Activated gamma-delta T cell treated with Interleukin-2 at 50 U/mL for 16 hours (primary cell): ENCODE measurements around the gene KRT83.
"Not testable (repeated sequence)": the region's sequence is repeated elsewhere in the genome, so short reads cannot be mapped to it uniquely, and the experiment has no call there.

Source experiments
- DNase-seq: peaks from one replicate; pipeline ENCODE4 v3.0.0-alpha.2; 2020

The KRT83 gene

DNA sequence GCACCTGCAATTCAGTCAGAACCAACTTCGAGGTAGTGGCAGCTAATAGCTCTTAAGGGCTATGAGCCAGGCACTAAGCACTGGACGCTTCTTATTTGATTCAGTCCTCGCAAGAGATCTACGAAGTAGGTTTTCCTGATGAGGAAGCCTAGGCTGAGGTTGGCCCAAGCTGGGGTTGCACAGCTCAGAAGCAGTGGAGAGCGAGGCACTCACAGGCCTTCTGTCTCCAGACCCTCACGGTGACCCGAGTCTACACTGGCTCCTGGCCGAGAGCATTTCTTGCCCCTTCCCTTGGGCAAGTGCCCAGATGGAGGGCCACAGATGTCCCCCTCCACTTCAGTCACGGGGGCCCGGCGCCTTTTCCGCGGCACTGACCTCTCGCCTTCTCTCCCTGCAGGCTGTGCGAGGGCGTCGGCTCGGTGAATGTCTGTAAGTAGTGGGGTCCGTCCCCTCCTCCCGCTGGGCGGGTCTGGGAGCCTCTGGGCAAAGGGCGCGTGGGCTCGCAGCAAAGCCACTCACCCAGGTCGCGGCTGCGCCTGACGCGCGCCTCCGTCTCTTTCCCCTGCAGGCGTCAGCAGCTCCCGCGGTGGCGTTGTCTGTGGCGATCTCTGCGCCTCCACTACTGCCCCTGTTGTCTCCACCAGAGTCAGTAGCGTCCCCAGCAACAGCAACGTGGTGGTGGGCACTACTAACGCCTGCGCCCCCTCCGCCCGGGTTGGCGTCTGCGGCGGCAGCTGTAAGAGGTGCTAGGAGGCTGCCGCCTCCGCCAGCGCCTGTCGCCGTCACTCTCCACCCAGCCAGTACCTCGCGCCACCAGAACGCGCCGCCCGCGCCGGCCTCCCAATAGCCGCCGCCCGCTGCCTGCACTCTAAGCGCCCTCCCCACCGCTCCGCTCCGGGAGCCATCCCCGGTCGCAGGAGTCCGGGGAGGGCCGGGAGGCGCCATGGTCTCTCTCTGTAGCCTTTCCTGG is 13.1 kb downstream of the KRT83 start:
- peak; percentile 10 for DNase-seq

DNA sequence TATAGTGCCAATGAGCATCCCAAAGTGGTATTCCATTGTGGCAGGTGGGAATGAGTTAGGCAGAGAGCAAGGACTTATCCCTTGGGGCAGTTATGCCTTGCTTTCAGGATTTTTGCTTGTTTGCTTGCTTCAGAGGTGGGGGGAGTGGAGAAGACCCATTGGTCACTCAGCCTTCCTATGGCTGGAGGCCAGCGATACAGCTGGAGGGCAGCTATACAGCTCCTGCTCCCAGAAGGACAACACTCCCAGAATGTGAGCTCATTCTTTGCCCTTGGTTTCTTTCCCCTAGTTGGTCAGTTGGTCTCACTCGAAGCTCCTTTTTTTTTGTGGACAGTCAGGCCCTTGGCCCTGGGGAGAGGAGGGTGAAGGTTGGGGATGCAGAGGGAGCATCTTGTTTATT is 14.5 kb downstream of the KRT83 start:
- DNase-seq, result no peak

DNA sequence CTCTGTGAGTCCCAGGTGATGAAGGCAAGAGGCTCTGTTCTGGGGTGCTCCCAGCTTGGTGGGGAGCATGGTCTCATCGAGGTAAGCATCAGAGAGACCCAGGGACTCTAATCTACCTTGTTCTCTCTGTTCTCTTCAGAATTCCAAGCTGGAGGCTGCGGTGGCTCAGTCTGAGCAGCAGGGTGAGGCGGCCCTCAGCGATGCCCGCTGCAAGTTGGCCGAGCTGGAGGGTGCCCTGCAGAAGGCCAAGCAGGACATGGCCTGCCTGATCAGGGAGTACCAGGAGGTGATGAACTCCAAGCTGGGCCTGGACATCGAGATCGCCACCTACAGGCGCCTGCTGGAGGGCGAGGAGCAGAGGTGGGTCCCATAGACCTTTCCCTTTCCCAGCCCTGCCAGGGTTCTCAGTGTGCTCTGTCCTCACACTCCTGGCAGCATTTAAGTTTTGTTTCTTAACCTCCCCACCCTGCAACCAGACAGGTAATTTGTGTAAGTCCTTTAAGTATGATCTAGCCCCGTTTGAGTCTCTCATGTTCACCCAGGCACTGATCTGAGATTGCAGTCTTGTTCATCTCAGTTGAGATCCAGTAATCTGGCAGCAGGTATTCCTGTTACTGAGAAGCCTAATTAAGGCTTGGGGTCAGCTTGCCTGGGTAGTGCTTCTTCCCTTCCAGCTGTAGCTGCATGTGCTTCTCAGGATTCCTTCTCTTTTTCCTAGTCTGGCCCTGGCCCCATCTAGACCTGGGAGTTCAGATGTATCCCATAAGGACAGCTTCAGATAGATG is 15.1 kb downstream of the KRT83 start:
- DNase-seq, result no peak

DNA sequence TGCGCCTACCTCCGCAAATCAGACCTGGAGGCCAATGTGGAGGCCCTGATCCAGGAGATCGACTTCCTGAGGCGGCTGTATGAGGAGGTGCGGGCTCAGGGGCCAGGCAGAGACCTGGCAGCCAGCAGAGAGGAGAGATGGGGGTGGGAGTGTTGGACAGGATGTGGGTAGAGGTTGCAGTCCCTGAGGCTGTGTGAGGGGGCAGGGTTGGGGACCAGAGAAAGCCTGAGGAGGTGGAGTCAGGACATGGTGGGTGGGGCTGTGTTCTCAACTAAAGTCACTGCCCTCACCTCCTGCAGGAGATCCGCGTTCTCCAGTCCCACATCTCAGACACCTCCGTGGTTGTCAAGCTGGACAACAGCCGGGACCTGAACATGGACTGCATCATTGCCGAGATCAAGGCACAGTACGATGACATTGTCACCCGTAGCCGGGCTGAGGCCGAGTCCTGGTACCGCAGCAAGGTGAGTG is 16.2 kb downstream of the KRT83 start:
- not testable (repeated sequence) for DNase-seq

DNA sequence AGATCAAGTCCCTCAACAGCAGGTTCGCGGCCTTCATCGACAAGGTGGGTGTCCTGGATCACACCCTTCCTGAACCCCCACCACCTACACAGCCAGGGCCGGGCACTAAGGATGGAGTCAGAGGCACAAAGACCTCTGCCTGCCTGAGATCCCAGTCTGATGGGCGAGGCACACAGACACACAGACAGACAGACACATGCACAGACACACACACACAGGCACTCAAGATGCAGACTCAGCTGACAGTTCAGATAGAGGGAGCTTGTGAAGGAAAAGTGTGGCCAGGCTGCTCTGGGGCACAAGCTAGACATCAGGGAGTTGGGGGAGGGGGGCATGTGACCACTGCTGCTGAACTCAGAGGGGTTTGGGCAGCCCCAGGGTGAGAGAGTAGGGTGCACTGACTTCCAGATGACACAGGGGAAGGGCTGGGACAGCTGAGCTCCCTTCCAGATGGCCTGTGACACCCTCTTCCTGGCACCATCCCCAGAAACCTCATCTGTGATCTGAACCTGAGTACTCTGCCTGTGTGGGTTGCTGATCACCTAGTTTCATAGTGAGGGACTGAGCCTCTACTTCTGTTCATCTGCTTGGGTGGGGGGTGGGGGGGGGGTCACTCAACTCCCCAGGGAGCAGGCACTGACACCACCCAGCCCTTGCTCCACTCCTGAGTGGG is 18.8 kb downstream of the KRT83 start:
- not testable (repeated sequence) for DNase-seq

DNA sequence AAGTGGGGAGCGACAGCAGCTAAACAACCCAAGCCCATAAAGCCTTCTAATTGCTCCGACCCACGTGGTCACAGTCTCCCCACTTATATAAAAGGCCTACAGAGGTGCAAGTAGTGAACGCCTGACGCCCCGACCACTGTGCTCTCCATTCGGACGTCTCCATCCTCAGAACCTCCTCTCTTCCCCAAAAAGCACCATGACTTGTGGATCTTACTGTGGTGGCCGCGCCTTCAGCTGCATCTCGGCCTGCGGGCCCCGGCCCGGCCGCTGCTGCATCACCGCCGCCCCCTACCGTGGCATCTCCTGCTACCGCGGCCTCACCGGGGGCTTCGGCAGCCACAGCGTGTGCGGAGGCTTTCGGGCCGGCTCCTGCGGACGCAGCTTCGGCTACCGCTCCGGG is 19.5 kb downstream of the KRT83 start:
- DNase-seq, result not testable (repeated sequence)

DNA sequence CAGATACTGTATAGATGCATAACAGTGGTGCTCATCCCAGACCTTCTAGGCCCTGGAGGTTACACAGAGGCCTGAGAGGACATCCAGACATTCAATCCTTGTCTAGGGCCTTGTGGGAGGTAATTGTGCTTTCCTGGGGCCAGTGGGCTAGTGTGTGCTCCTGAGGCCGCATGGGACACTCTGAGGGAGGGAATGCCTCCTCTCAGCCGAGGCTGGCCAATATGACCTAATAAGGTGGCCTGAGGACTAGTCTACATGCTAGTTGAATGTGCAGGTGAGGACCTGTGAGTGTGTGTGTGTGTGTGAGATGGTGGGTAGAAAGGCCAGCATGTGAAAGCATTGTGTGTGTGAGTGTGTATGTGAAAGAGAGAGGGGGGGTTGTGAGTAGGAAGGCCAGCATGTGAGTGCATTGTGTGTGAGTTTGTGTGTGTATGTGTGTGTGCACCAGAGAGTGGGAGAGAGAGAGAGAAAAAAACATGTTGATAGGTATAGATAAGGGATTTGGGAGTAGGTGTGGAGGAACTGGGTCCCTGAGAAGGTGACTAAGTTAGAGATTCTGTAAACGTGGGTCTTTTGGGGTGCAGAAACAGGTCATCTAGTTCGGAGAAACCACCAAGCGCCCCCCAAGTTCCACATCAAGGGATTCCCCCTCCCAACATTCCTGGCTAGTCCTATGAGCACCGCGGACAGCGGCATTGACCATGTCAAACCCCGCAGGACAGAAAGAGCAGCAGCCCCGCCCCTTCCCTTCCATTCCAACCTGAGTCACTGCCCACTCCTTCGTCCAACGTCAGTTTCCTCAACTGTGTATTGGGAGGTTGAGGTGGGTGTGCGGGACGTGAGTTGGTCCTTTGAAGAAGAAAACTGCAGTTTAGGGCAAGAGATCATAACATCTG is 20.2 kb downstream of the KRT83 start:
- no peak for DNase-seq

DNA sequence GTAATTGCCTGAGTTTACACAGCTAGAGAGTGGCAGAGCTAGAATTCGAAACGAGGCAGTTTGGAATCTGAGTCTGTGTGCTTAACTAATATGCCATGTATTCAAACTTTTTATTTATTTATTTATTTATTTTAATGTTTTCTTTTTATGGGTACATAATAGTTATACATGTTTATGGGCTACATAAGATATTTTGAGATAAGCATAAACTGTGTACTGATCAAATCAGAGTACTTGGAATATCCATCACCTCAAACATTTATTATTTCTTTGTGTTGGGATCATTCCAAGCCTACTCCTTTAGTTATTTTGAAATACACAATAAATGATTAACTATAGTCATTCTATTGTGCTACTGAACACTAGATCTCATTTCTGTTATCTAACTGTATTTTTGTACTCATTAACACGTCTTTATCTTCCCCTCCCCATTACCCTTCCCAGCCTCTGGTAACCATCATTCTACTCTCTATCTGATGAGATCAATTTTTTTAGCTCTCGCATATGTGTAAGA is 22.5 kb downstream of the KRT83 start:
- DNase-seq, result no peak

DNA sequence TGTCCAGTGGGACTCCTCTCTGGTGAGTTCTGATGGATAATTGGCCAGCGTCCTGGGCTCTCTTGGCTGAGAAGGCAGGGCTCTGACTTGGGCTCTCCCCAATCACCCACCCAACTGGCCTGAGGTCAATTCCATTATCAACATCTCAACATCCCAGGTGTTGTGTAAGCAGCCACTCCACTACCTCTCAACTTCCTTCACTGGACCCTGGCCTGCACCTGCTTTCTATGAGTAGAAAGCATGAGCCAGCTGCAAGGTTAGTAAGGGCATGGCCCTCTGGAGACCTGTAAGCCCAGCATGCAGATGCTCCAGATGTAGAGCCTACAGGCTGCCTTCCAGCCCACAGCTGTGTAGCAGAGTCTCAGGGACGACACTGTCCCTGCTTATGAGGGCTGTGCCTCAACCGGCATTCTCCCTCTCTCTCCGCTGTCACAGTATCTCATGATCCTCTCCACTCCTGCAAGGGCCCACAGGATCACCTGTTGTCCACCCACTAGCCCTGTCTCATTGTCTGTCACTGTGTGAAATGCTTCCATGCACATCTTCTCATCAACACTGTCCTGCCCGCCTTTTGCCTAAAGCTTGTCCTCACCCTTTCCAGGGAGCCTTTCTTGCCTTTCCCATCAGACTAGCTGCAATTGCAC is 24.5 kb downstream of the KRT83 start:
- no peak for DNase-seq

DNA sequence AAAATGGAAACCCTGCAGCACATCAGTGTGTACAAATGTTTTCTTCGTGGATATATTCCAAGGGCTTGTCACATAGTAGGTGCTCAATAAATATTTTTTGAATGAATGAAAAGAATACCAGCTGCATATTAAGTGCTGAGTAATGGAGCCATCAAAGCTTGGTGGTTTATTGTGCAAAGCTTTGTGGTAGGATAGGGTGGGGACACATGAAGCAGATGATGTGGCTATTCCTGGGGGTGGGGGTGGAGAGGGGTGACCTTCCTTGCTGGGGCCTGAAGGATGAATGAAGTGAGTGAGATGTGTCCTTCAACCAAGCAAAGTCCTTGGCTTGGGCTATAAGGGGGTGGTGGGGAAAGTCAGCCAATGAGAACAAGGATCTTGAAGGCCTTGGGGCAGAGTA is 25.5 kb downstream of the KRT83 start:
- DNase-seq, result no peak

DNA sequence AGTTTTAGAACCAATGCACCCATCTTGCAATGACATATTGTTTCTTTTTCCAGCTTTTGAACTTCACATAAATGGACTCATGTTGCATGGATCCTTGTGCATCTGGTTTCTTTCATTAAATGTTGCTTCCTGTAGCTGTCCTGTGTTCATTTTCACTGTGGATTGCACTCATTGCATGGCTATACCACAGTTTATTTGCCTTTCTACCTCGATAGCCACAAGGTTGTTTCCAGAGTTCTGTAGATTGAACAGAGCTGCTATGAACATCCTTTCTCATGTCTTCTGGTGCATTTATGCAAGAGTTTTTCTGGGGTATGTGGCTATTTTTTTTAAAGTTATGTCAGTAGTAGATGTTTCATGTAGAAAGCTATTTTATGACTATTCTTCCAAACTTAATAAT is 26.4 kb downstream of the KRT83 start:
- no peak for DNase-seq

DNA sequence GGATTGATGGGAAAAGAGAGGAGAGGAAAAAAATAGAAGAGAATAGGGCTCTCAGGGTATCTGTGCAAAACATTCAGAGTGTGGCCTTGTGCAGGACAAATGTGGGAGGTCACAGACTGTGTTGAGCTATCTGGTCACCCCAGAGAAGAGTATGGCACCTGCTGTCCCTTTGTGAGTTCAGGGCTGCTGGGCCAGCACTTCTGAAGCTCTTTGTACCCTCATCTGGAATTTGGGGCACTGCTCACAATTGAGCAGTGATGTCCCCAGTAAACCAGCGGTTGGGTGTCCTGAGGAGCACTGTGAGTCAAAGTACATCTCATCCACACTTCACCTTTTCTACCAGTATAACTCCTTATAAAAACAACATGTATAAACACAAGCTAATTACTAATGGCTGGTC is 27.3 kb downstream of the KRT83 start:
- no peak for DNase-seq

DNA sequence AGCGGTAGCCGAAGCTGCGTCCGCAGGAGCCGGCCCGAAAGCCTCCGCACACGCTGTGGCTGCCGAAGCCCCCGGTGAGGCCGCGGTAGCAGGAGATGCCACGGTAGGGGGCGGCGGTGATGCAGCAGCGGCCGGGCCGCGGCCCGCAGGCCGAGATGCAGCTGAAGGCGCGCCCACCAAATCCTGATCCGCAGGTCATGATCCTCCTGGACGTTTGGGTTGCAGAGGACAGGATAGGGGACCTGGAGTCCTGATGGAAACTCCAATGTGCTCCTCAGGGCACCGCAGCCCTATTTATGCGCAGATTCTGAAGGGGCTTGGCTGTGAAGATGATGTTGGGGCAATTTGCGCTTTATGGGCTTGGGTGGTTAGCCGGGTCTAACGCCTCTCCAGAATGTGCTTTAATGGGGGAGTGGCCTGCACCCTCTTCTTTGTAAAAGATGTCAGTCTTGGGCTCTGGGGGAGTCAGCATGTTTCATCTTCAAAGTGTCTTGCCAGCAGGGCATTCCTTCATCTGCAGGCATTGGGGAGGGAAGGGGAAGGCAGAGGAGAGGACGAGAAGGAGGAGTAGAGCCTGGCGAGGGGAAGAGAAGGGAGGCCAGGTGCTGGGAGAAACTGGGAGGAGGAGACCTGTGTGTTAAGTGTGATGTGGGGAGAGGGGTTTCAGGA is 29.8 kb downstream of the KRT83 start, which contains the start of gene KRT81:
Gene KRT81, minus strand, starts transcription at position 268 of the 669 bp plus-strand sequence. Its CDS starts 69 bp downstream, at position 199.
- DNase-seq, result no peak

DNA sequence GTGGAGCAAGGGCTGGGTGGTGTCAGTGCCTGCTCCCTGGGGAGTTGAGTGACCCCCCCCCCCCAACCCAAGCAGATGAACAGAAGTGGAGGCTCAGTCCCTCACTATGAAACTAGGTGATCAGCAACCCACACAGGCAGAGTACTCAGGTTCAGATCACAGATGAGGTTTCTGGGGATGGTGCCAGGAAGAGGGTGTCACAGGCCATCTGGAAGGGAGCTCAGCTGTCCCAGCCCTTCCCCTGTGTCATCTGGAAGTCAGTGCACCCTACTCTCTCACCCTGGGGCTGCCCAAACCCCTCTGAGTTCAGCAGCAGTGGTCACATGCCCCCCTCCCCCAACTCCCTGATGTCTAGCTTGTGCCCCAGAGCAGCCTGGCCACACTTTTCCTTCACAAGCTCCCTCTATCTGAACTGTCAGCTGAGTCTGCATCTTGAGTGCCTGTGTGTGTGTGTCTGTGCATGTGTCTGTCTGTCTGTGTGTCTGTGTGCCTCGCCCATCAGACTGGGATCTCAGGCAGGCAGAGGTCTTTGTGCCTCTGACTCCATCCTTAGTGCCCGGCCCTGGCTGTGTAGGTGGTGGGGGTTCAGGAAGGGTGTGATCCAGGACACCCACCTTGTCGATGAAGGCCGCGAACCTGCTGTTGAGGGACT is 30.6 kb downstream of the KRT83 start:
- not testable (repeated sequence) for DNase-seq

DNA sequence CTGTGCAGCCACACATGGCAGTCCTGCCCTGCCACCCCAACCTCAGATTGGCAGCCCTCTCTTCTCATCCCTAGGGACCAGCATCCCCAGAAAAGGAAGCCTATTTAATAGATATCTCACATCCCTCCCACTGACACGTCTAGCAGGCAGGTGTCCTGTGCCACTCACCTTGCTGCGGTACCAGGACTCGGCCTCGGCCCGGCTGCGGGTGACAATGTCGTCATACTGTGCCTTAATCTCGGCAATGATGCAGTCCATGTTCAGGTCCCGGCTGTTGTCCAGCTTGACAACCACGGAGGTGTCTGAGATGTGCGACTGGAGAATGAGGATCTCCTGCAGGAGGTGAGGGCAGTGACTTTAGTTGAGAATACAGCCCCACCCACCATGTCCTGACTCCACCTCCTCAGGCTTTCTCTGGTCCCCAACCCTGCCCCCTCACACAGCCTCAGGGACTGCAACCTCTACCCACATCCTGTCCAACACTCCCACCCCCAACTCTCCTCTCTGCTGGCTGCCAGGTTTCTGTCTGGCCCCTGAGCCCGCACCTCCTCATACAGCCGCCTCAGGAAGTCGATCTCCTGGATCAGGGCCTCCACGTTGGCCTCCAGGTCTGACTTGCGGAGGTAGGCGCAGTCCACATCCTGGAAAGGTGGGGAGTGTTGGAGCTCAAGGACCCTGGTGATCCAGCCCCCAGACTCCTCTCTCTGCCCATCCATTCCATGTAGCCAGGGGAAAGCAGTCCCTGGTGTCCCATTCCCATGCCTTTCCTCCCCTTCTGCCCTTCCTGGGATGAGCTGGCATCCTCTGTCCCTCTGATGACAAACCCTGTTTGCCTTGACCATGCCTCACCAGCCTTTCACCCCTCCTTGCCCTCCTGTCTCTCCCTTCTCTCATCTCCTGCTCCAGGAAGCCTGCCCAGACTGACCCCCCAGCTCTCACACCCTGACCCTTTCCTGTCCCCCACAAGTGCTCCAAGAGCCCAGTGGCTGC is 33.1 kb downstream of the KRT83 start:
- DNase-seq, result not testable (repeated sequence)

DNA sequence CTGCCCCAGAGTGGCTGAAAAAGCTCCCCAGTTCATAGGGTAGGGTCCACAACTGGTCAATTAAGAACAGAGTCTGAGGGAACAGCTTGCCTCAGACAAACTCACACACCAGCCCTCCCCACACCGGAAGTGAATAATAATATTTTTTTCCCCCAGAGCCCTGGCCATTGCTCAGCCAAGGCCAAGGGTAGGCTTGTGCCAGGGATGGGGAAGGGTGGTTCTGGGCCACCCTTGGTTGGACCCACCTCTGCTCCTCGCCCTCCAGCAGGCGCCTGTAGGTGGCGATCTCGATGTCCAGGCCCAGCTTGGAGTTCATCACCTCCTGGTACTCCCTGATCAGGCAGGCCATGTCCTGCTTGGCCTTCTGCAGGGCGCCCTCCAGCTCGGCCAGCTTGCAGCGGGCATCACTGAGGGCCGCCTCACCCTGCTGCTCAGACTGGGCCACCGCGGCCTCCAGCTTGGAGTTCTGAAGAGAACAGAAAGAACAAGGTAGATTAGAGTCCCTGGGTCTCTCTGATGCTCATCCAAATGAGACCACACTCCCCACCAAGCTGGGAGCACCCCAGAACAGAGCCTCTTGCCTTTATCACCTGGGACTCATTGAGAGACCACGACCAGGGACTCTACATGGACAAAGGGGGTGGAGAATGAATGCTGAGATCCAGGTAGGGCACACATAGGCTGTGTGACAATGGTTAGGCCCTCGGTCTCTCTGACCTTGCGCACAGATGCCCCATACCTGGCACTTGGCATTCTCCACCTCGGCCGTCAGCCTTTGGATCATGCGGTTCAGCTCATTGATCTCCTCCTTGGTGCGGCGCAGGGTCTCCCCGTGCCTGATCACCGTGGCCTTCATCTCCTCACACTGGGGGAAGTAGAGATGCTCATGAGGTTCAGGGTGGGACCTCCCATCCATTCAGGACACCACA is 34.1 kb downstream of the KRT83 start:
- DNase-seq, result not testable (repeated sequence)

DNA sequence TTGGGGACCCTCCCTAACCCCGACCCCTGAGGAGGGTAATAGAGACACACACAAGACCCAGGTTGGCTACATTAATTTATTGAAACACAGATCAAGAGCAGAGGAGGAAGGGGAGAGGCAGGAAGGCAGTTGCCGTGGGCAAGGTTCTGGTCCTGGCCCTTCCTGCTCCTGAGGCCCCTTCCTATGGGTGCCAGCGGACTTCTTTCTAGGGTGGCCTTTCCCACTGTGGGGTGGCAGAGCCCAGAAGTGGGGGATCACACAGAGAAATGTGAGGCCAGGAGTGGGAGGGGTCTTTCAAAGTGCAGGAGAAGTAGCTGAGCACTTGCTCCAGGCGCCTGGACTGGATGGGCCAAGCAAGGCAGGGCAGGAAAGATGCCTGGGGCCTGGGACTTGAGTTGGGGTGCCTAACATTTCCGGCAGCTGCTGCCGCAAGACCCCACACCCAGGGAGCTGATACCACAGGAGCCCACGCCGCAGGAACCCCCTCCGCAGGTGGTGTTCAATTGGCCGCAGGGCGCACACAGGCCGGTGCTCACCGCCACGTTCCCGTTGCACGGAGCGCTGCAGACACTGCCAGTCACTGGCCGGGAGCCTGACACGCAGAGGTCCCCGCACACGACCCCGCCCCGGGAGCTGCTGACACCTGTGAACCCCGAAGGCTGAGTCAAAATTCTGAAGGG is 35.2 kb downstream of the KRT83 start:
- DNase-seq, result no peak
